ENCODE measurements around the gene TOX3. TPM values are rescaled to one million over a fixed set of nuclear protein-coding genes. Genes with fewer than 3 reads are reported as not detected.

Gene TOX3
- total and polyA plus RNA-seq, 2 donors (not counting 1 experiment from before 2014, with no cell fraction given): not detected

GRCh38 chr16:52440248-52440647, 106.7 kb downstream of the TOX3 start:
- no peak overlapping the region for H2AFZ ChIP-seq (ENCODE audit: insufficient read depth, low read depth, low read length, poor library complexity, severe bottlenecking)
- TF ChIP-seq CTCF (IDR thresholded peaks at IDR 0.05) (no peak), EZH2 (IDR thresholded peaks at IDR 0.05; ENCODE audit: borderline replicate concordance, insufficient read depth, low read depth, low read length, poor library complexity, severe bottlenecking) (no peak)
- Mint-ChIP-seq H3K27ac (no peak overlapping the region), H3K4me3 (no peak overlapping the region), H3K27me3 (no peaks in the 10 kb centered on the region), H3K9me3 (ENCODE audit: insufficient read depth) (peaks cover 5% of the 10 kb centered on the region), H3K4me1 (no peaks in the 10 kb centered on the region)
- no peaks in the 10 kb centered on the region for H4K20me1 ChIP-seq (ENCODE audit: control insufficient read depth, insufficient read depth, low read length, poor library complexity, severe bottlenecking)
- peaks cover 0 to 7% (median 0%) of the 10 kb centered on the region in 3 donors for H3K9me3 ChIP-seq (ENCODE audit: control extremely low read depth in 1 of 3, control insufficient read depth in 2 of 3, insufficient read depth in 1 of 3, low read length in 2 of 3)
- no peak for DNase-seq
- H3K4me2 ChIP-seq (replicated peaks; ENCODE audit: low read depth, low read length, poor library complexity, severe bottlenecking): no peak overlapping the region
- no peaks in the 10 kb centered on the region for H3K36me3 ChIP-seq (replicated peaks in 1 of 2; ENCODE audit: control extremely low read depth in 1 of 2, control insufficient read depth in 1 of 2, extremely low read depth in 1 of 2, insufficient read depth in 2 of 2, low read length in 1 of 2)
- no peak overlapping the region for H3K27ac ChIP-seq (ENCODE audit: low read length in 2 of 2)
- no peaks in the 10 kb centered on the region for H3K4me1 ChIP-seq (ENCODE audit: control insufficient read depth in 2 of 2, insufficient read depth in 2 of 2, low read length in 2 of 2)
- 94% methylated on average over 2 of the region's 2 CpGs for WGBS (ENCODE audit: insufficient coverage)
- H3K27me3 ChIP-seq (replicated peaks in 1 of 4; ENCODE audit: control extremely low read depth in 1 of 4, control insufficient read depth in 3 of 4, insufficient read depth in 4 of 4, low read length in 3 of 4): no peaks in the 10 kb centered on the region
- no peaks in the 10 kb centered on the region for H3K79me2 ChIP-seq (ENCODE audit: control insufficient read depth, insufficient read depth, low read length)
- no peak overlapping the region for H3K9ac ChIP-seq (ENCODE audit: low read length)
- intact Hi-C loops (cut with micrococcal nuclease): no loop called here
- no peak overlapping the region for H3K4me3 ChIP-seq (ENCODE audit: control extremely low read depth in 1 of 5, extremely low read depth in 1 of 5, insufficient read depth in 1 of 5, low read depth in 2 of 5, low read length in 4 of 5)
- ATAC-seq (ENCODE audit: low read depth): no peak
- ChIA-PET CTCF (no interaction called here), POLR2A (no interaction called here)

DNA sequence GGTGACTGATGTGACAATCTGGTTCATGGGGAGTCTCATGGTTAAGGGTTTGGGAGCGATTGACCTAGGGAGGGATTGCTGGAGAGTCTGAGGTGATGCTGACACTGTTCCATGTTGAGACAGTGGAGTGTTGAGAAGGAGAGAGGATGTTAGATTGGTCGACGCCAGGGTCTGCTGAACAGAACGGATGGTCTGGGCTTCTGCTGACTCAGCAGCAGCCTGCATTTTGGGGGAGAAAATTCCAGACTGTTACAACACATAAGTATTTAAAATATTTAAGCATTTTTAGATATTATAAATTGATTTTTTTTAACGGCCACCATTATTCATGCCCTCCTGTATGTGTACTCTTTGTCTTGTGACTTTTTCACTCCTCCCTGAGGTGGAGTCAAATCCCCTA, 107.2 kb downstream of the TOX3 start:
- no peaks in the 10 kb centered on the region for H3K4me1 Mint-ChIP-seq
- Histone ChIP-seq H3K9me3 (ENCODE audit: control extremely low read depth in 1 of 3, control insufficient read depth in 2 of 3, insufficient read depth in 1 of 3, low read length in 2 of 3) (peaks cover 0 to 7% (median 0%) of the 10 kb centered on the region in 3 donors), H3K79me2 (ENCODE audit: control insufficient read depth, insufficient read depth, low read length) (no peaks in the 10 kb centered on the region), H3K4me3 (ENCODE audit: control extremely low read depth in 1 of 5, extremely low read depth in 1 of 5, insufficient read depth in 1 of 5, low read depth in 2 of 5, low read length in 4 of 5) (no peak overlapping the region), H4K20me1 (ENCODE audit: control insufficient read depth, insufficient read depth, low read length, poor library complexity, severe bottlenecking) (no peaks in the 10 kb centered on the region), H3K4me2 (replicated peaks; ENCODE audit: low read depth, low read length, poor library complexity, severe bottlenecking) (no peak overlapping the region), H3K27me3 (replicated peaks in 1 of 4; ENCODE audit: control extremely low read depth in 1 of 4, control insufficient read depth in 3 of 4, insufficient read depth in 4 of 4, low read length in 3 of 4) (no peaks in the 10 kb centered on the region), H2AFZ (ENCODE audit: insufficient read depth, low read depth, low read length, poor library complexity, severe bottlenecking) (no peak overlapping the region), H3K4me1 (ENCODE audit: control insufficient read depth in 2 of 2, insufficient read depth in 2 of 2, low read length in 2 of 2) (no peaks in the 10 kb centered on the region), H3K9ac (ENCODE audit: low read length) (no peak overlapping the region), H3K36me3 (replicated peaks in 1 of 2; ENCODE audit: control extremely low read depth in 1 of 2, control insufficient read depth in 1 of 2, extremely low read depth in 1 of 2, insufficient read depth in 2 of 2, low read length in 1 of 2) (no peaks in the 10 kb centered on the region), H3K27ac (ENCODE audit: low read length in 2 of 2) (no peak overlapping the region)
- DNase-seq: no peak
- ChIA-PET POLR2A (no interaction called here), CTCF (no interaction called here)
- TF ChIP-seq CTCF (IDR thresholded peaks at IDR 0.05) (no peak), EZH2 (IDR thresholded peaks at IDR 0.05; ENCODE audit: borderline replicate concordance, insufficient read depth, low read depth, low read length, poor library complexity, severe bottlenecking) (no peak)
- no peak for ATAC-seq (ENCODE audit: low read depth)
- no peak overlapping the region for H3K27ac Mint-ChIP-seq
- 100% methylated on average over 1 of the region's 5 CpGs for WGBS (ENCODE audit: insufficient coverage)
- intact Hi-C loops (cut with micrococcal nuclease): no loop called here
- H3K9me3 Mint-ChIP-seq (ENCODE audit: insufficient read depth): peaks cover 5% of the 10 kb centered on the region
- no peak overlapping the region for H3K4me3 Mint-ChIP-seq
- no peaks in the 10 kb centered on the region for H3K27me3 Mint-ChIP-seq
